ENCODE measurements around the gene ZBTB42. TPM values are rescaled to one million over a fixed set of nuclear protein-coding genes. Genes with fewer than 3 reads are reported as not detected.

Gene ZBTB42
- polyA plus RNA-seq, 1 of the 3 experiments (the other 2 are of a cell fraction): 3.1 TPM

DNA sequence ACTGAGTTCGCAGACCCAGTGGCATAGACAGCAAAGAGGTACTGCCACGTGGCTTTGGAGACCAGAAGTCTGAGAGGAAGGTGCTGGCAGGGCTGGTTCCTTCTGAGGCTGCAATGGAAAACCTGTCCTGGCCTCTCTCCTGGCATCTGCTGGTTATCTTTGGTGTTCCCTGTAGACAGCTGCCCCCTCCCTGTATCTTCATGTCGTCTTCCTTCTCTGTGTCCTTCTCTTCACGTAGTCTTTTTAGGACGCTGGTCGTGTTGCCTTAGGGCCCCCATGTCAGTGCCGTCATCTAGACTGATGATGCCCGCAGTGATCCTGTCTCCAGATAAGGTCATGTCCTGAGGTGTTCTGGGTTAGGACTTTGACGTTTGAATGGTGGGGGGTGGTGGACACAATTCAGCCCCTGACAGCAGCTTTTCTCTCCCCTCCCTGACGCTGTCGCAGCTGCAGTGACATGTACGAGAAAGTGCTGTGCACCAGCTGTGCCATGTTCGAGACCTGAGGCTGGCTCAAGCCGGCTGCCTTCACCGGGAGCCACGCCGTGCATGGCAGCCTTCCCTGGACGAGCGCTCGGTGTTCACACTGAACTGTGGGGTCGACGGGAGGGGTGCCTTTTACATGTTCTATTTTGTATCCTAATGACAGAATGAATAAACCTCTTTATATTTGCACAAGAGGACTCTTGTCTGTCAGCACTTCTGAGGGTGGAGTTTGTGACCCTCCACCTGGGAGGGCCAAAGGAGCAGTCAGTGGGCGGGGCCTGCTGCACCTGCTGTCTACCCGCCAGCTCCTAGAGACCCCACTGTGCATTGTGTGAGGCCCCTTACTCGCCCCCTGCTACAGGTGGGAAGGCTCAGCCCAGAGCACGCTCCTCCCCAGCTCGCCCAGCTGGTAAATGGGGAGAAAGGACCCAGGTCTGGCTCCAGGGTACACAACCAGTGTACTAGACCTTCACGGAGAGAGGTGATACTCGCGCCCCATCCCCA, 41.6 kb upstream of the ZBTB42 start:
- Histone ChIP-seq H3F3A (replicated peaks; ENCODE audit: insufficient read depth) (no peaks in the 10 kb centered on the region), H3K27ac (ENCODE audit: low read depth in 2 of 2, low read length in 1 of 2) (no peak overlapping the region), H3K4me1 (ENCODE audit: control insufficient read depth in 1 of 2, insufficient read depth in 2 of 2, low read depth in 1 of 2, low read length in 1 of 2) (peaks cover 4 to 6% of the 10 kb centered on the region in 2 experiments; a peak in 3 of 4 replicates), H3K9me3 (no peaks in the 10 kb centered on the region), H3K4me3 (ENCODE audit: low read depth in 2 of 2, low read length in 1 of 2) (no peak overlapping the region), H2AFZ (ENCODE audit: low read depth) (no peak overlapping the region), H3K36me3 (replicated peaks in 1 of 2; ENCODE audit: control insufficient read depth in 1 of 2, insufficient read depth in 2 of 2, low read length in 1 of 2) (peaks cover 8 to 39% of the 10 kb centered on the region in 2 experiments), H3K9ac (no peak overlapping the region), H4K20me1 (ENCODE audit: insufficient read depth) (peaks cover 20% of the 10 kb centered on the region), H3K9me2 (no peaks in the 10 kb centered on the region), H3K79me2 (ENCODE audit: insufficient read depth) (peaks cover 36% of the 10 kb centered on the region), H3K4me2 (no peak overlapping the region), H3K27me3 (ENCODE audit: insufficient read depth) (no peaks in the 10 kb centered on the region)
- no peak for TF ChIP-seq ELF1 (IDR thresholded peaks at IDR 0.05)
- no peak for TF ChIP-seq NRF1 (IDR thresholded peaks at IDR 0.05; ENCODE audit: low read depth, low read length)
- TF ChIP-seq GABPA (IDR thresholded peaks at IDR 0.05; ENCODE audit: low read depth): no peak
- no peak for TF ChIP-seq MXI1 (IDR thresholded peaks at IDR 0.05; ENCODE audit: low read depth, low read length)
- TF ChIP-seq RAD21 (IDR thresholded peaks at IDR 0.05; ENCODE audit: low read length): no peak
- TF ChIP-seq, protein P1, sequence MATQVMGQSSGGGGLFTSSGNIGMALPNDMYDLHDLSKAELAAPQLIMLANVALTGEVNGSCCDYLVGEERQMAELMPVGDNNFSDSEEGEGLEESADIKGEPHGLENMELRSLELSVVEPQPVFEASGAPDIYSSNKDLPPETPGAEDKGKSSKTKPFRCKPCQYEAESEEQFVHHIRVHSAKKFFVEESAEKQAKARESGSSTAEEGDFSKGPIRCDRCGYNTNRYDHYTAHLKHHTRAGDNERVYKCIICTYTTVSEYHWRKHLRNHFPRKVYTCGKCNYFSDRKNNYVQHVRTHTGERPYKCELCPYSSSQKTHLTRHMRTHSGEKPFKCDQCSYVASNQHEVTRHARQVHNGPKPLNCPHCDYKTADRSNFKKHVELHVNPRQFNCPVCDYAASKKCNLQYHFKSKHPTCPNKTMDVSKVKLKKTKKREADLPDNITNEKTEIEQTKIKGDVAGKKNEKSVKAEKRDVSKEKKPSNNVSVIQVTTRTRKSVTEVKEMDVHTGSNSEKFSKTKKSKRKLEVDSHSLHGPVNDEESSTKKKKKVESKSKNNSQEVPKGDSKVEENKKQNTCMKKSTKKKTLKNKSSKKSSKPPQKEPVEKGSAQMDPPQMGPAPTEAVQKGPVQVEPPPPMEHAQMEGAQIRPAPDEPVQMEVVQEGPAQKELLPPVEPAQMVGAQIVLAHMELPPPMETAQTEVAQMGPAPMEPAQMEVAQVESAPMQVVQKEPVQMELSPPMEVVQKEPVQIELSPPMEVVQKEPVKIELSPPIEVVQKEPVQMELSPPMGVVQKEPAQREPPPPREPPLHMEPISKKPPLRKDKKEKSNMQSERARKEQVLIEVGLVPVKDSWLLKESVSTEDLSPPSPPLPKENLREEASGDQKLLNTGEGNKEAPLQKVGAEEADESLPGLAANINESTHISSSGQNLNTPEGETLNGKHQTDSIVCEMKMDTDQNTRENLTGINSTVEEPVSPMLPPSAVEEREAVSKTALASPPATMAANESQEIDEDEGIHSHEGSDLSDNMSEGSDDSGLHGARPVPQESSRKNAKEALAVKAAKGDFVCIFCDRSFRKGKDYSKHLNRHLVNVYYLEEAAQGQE (IDR thresholded peaks at IDR 0.05; ENCODE audit: low read depth, low read length): no peak
- TF ChIP-seq TAF1 (IDR thresholded peaks at IDR 0.05; ENCODE audit: borderline replicate concordance, low read depth, low read length): no peak
- no peak for TF ChIP-seq RFX5 (IDR thresholded peaks at IDR 0.05; ENCODE audit: low read length)
- TF ChIP-seq MEF2A (IDR thresholded peaks at IDR 0.05; ENCODE audit: borderline replicate concordance, low read depth): no peak
- TF ChIP-seq, protein P2, sequence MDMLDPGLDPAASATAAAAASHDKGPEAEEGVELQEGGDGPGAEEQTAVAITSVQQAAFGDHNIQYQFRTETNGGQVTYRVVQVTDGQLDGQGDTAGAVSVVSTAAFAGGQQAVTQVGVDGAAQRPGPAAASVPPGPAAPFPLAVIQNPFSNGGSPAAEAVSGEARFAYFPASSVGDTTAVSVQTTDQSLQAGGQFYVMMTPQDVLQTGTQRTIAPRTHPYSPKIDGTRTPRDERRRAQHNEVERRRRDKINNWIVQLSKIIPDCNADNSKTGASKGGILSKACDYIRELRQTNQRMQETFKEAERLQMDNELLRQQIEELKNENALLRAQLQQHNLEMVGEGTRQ (IDR thresholded peaks at IDR 0.05; ENCODE audit: borderline replicate concordance, low read depth, low read length): no peak
- TF ChIP-seq GATA2 (CRISPR knock-in tag; IDR thresholded peaks at IDR 0.05): no peak
- no peak for TF ChIP-seq POLR2AphosphoS5 (IDR thresholded peaks at IDR 0.05; ENCODE audit: low read depth, low read length)
- TF ChIP-seq, protein P3, sequence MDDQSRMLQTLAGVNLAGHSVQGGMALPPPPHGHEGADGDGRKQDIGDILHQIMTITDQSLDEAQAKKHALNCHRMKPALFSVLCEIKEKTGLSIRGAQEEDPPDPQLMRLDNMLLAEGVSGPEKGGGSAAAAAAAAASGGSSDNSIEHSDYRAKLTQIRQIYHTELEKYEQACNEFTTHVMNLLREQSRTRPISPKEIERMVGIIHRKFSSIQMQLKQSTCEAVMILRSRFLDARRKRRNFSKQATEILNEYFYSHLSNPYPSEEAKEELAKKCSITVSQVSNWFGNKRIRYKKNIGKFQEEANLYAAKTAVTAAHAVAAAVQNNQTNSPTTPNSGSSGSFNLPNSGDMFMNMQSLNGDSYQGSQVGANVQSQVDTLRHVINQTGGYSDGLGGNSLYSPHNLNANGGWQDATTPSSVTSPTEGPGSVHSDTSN (IDR thresholded peaks at IDR 0.05): no peak
- TF ChIP-seq TCF12 (IDR thresholded peaks at IDR 0.05): no peak
- TF ChIP-seq, protein P4, sequence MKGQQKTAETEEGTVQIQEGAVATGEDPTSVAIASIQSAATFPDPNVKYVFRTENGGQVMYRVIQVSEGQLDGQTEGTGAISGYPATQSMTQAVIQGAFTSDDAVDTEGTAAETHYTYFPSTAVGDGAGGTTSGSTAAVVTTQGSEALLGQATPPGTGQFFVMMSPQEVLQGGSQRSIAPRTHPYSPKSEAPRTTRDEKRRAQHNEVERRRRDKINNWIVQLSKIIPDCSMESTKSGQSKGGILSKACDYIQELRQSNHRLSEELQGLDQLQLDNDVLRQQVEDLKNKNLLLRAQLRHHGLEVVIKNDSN (IDR thresholded peaks at IDR 0.05; ENCODE audit: borderline replicate concordance, low read depth): no peak
- TF ChIP-seq EP300 (IDR thresholded peaks at IDR 0.05; ENCODE audit: borderline replicate concordance in 1 of 2, low read depth in 1 of 2, low read length in 1 of 2): no peak
- TF ChIP-seq YY1 (IDR thresholded peaks at IDR 0.05; ENCODE audit: low read depth): no peak
- no peak for DNase-seq
- POLR2A ChIA-PET: interaction anchor here (0.5 kb wide), 1 partner anchor 285 kb away, joined by 3 read pairs; no protein-coding TSS in a partner anchor
- CTCF ChIA-PET: interaction anchor here (0.9 to 4.3 kb wide), 4 partner anchors 9 to 67 kb away, joined by 4 to 26 read pairs (median 4); partner anchors contain the start of gene ZBTB42
- WGBS (ENCODE audit: low lambda C conversion rate): 88% methylated on average over 19 of the region's 30 CpGs
